ENCODE data around the gene KRT71. TPM values are rescaled to one million over a fixed set of nuclear protein-coding genes. Genes with fewer than 3 reads are reported as not detected.

KRT71 gene
- total RNA-seq, 1 donor from 2014 or later = not detected

DNA sequence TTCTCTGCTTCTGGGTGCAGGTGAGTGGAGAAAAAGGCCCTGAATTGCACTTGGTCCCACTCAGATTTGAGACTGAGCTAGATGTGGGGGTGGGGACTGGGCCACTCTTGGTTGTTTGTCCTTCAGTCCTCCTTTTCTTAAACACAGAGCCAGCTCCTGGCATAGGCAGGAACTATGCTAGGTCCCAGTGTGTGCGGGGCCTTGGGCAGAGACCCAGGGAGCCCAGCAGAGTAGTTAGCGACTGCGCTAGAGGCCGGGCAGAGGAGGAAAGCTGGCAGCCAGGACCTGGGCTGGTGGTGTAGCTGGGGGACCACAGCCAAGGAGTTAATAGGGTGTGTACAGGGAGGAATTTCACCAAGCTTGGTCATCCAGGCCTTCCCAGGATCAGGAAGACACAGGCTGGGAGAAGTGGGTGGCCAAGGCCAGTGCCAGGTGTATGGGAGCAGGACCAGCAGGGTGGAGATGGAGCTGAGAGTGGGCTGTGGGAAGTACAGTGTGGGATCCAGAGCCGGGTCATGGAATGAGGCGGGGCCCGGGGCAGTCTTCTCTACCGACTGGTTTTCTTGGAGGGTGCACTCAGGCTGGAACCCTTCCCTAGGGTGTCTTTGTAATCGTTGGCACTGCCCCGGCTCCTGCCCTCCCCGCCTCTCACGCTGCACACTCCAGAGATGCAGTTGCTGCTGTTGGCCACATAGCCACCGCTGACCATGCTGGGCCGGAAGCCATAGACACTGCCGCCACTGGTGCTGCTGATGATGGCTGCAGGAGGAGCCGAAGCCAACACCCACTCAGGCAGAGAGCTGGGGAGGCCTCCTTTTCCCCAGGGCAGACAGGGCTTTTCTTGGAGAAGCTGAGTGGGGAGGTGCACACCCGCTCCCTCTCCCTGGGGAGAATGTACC is 8.7 kb downstream of the KRT71 start:
- no peak for DNase-seq (ENCODE audit: low spot score)
- intact Hi-C loops (cut with micrococcal nuclease) = no loop called here
- no peak overlapping the region for H3K4me3 Mint-ChIP-seq (ENCODE audit: low read depth)
- H3K27ac Mint-ChIP-seq = no peak overlapping the region
- no peaks in the 10 kb centered on the region for H3K27me3 Mint-ChIP-seq (ENCODE audit: low read depth)
- no peaks in the 10 kb centered on the region for H3K36me3 Mint-ChIP-seq (ENCODE audit: low read depth)
- peaks cover 10% of the 10 kb centered on the region for H3K4me1 Mint-ChIP-seq (ENCODE audit: low read depth)
- H3K9me3 Mint-ChIP-seq = no peaks in the 10 kb centered on the region

DNA sequence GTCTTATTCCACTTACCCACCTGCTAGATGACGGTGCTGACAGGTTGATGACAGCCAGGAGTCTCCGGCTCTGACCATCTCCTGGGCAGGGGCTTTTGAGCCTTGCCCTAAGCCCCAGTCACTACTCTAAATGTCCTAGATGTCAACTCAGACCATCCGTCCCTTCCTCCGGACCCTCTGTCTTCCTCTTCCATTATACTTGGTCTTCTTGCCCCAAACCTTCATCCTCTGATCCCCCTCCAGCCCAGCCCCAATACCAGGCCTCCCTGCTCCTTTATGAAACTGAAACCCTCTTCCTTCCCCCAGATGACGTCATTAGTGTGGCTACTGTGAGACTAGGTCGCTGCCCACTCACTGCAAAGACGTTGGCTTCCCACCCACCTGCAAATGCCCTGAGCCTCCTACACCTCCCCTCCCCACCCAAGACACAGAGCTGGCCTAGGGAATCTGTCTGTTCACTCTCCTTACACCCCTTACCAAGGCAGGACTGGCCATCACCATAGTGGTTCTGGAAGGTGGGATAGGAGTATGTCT is 10.1 kb downstream of the KRT71 start:
- intact Hi-C loops (cut with micrococcal nuclease) = no loop called here

DNA sequence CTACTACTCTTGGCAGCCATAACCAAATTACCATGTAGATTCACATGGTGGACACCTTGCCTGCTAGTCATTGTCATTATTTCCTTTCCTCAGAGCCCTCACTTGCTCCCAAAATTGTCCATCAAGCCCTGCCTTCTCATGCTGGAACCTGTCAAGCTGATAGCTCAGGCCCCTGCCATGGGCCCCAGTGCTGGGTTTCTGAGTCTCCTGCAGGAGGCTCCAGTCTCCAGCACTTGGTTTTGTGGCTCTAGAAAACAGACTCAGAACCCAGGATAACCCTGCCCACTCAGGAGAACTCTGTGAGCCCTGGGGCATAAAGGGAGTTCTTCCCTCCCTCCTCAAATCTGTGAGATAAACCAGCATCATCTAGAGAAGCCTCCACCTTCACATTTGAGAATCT is 10.8 kb downstream of the KRT71 start:
- Mint-ChIP-seq H3K36me3 (ENCODE audit: low read depth) (no peaks in the 10 kb centered on the region), H3K4me1 (ENCODE audit: low read depth) (peaks cover 10% of the 10 kb centered on the region), H3K4me3 (ENCODE audit: low read depth) (no peak overlapping the region), H3K9me3 (no peaks in the 10 kb centered on the region), H3K27me3 (ENCODE audit: low read depth) (peaks cover 4% of the 10 kb centered on the region), H3K27ac (no peak overlapping the region)
- no peak for DNase-seq (ENCODE audit: low spot score)
- intact Hi-C loops (cut with micrococcal nuclease) = no loop called here

More for the DNA sequence above, 10.1 kb downstream of the KRT71 start:
- peaks cover 4% of the 10 kb centered on the region for H3K27me3 Mint-ChIP-seq (ENCODE audit: low read depth)
- H3K36me3 Mint-ChIP-seq (ENCODE audit: low read depth) = no peaks in the 10 kb centered on the region
- DNase-seq (ENCODE audit: low spot score) = no peak
- H3K27ac Mint-ChIP-seq = no peak overlapping the region
- no peak overlapping the region for H3K4me3 Mint-ChIP-seq (ENCODE audit: low read depth)
- H3K4me1 Mint-ChIP-seq (ENCODE audit: low read depth) = peaks cover 10% of the 10 kb centered on the region
- H3K9me3 Mint-ChIP-seq = no peaks in the 10 kb centered on the region

DNA sequence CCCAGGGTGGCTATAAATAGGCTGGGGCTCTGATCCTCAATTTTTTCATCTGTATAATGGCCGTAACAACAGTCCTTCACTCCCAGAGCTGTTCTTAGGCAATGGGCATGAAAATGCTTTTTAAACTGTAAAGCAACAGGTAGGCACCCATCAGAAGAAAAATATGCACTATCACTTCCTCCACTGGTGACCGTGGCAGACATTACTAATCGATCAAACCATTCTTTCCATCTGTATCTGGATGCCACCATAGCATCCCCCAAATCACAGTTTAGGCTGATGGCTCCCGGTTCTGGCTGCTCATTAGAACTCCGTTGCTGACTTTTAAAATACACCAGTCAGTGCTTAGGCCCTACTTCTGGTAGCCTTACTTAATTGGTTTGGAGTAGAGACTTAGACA is 11.2 kb downstream of the KRT71 start:
- intact Hi-C loops (cut with micrococcal nuclease) = no loop called here
- H3K4me3 Mint-ChIP-seq (ENCODE audit: low read depth) = no peak overlapping the region
- peaks cover 10% of the 10 kb centered on the region for H3K4me1 Mint-ChIP-seq (ENCODE audit: low read depth)
- peaks cover 4% of the 10 kb centered on the region for H3K27me3 Mint-ChIP-seq (ENCODE audit: low read depth)
- no peaks in the 10 kb centered on the region for H3K9me3 Mint-ChIP-seq
- H3K27ac Mint-ChIP-seq = no peak overlapping the region
- no peak for DNase-seq (ENCODE audit: low spot score)
- H3K36me3 Mint-ChIP-seq (ENCODE audit: low read depth) = no peaks in the 10 kb centered on the region

DNA sequence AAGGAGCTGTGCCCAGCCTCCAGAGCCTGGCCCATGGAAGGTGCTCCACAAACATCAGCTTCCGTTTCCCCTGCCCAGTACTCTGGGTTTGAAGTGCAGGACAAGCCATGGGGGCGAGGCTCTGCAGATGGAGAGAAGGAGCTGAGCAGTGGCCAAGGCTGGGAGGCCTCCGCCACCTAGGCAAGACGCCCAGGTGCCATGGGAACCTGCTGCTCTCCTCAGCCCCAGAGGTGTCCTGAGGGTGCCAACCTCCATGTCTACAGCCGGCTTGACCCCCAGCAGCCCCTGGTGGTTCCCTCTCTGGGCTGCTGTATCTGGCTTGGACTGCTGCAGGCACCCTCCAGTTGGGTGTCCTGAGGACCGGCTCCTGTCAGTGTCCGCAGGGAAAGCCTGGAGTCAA is 12.4 kb downstream of the KRT71 start:
- H3K36me3 Mint-ChIP-seq (ENCODE audit: low read depth) = no peaks in the 10 kb centered on the region
- intact Hi-C loops (cut with micrococcal nuclease) = no loop called here
- no peak overlapping the region for H3K4me3 Mint-ChIP-seq (ENCODE audit: low read depth)
- no peak for DNase-seq (ENCODE audit: low spot score)
- H3K27ac Mint-ChIP-seq = no peak overlapping the region
- no peaks in the 10 kb centered on the region for H3K9me3 Mint-ChIP-seq
- H3K4me1 Mint-ChIP-seq (ENCODE audit: low read depth) = peaks cover 10% of the 10 kb centered on the region
- peaks cover 4% of the 10 kb centered on the region for H3K27me3 Mint-ChIP-seq (ENCODE audit: low read depth)

DNA sequence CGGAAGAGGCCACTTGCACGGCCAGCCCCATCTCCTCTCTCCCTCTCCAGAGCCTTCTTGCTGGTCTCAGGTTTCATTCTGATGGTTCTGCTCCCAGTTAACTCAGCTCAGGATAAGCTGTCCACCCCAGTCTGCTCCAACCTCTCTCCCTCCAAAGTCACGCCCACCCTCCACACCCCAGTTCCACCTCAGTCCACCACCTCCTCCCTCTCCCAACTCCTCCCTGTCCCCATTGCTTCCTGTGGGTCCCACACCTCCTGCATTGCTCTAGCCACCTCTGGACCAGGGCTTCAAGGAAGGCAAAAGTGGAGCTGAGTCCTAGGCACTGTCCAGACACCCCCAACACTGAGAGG is 13.1 kb downstream of the KRT71 start:
- Mint-ChIP-seq H3K27me3 (ENCODE audit: low read depth) (peaks cover 4% of the 10 kb centered on the region), H3K4me1 (ENCODE audit: low read depth) (peaks cover 10% of the 10 kb centered on the region), H3K4me3 (ENCODE audit: low read depth) (no peak overlapping the region), H3K36me3 (ENCODE audit: low read depth) (no peaks in the 10 kb centered on the region), H3K27ac (no peak overlapping the region), H3K9me3 (no peaks in the 10 kb centered on the region)
- intact Hi-C loops (cut with micrococcal nuclease) = no loop called here
- no peak for DNase-seq (ENCODE audit: low spot score)

DNA sequence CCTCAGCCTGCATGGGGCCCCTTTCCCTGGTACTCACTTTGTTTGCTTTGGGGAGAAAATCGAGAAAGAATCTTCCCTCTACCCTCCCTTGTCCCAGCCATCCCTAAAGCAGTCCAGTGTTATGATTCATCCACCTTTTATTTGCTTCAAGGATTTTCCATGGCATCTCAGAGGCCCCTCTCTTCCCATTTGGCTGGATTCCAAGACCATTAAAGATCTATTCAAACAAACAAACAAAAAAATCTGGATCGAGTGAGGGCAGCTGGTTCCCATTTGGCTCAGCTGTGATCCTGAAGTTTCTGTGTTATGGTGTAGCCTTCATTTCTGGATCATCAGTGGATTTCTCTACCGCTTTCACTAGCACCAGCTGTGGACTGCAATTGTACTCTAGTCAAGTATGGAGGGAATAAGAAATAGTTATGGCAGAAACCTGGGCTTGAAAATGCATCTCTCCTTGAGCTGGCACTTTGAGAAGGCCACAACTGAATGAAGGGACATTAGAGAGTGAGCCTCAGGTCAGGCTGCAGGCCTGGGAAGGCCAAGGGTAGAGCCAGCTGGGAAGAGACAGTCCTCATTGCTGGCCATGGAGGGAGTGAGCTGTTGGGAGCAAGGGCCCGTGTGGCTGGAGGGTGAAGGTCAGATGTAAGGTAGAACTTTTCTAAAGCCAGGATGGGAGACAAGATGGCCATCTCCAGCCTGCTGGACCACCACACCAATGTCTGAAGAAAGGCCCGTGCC is 13.7 kb downstream of the KRT71 start:
- DNase-seq (ENCODE audit: low spot score) = no peak
- intact Hi-C loops (cut with micrococcal nuclease) = no loop called here
- Mint-ChIP-seq H3K4me1 (ENCODE audit: low read depth) (peaks cover 10% of the 10 kb centered on the region), H3K4me3 (ENCODE audit: low read depth) (no peak overlapping the region), H3K36me3 (ENCODE audit: low read depth) (no peaks in the 10 kb centered on the region), H3K9me3 (no peaks in the 10 kb centered on the region), H3K27ac (no peak overlapping the region), H3K27me3 (ENCODE audit: low read depth) (peaks cover 4% of the 10 kb centered on the region)

DNA sequence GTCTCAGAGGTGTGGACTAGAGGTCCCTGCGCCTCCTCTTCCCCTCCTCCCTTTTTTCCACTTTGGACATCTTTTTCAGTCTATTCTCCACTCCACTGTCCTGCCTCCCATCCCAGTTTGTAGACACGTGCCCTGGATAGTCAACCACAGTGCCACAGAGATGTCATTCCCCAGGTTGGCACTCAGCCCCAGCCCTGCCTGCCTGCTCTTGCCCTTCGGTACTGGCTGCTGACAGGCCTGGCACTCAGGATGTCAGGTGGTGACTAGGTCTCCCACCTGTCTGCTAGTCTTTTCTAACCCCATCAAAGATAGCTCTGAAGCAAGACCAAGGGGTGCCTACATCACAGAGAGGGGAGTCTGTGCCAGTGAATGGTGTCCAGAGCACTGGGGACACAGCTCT is 15.8 kb downstream of the KRT71 start:
- H3K27me3 Mint-ChIP-seq (ENCODE audit: low read depth) = peaks cover 4% of the 10 kb centered on the region
- no peaks in the 10 kb centered on the region for H3K36me3 Mint-ChIP-seq (ENCODE audit: low read depth)
- DNase-seq (ENCODE audit: low spot score) = no peak
- no peaks in the 10 kb centered on the region for H3K9me3 Mint-ChIP-seq
- H3K4me1 Mint-ChIP-seq (ENCODE audit: low read depth) = no peaks in the 10 kb centered on the region
- H3K27ac Mint-ChIP-seq = no peak overlapping the region
- no peak overlapping the region for H3K4me3 Mint-ChIP-seq (ENCODE audit: low read depth)
- intact Hi-C loops (cut with micrococcal nuclease) = no loop called here

DNA sequence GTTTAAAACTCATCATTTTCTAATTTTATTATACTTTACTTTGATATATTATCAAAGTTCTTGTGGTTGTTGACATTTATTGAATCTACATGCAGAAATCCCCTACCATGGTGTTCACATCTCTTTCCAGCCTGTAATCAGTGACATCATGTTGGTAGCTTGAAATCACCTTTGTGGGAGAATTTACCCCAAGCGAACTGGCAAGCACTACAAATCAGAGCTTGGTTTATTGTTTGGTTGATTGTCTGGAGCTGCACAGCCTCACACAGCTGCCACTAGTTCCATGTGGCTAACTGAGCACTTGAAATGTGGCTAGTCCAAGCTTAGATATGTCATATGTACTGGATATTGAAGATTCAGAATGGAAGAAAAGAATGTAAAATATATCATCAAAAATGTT is 17.4 kb downstream of the KRT71 start:
- Mint-ChIP-seq H3K4me1 (ENCODE audit: low read depth) (no peaks in the 10 kb centered on the region), H3K27ac (no peak overlapping the region), H3K4me3 (ENCODE audit: low read depth) (no peak overlapping the region), H3K36me3 (ENCODE audit: low read depth) (no peaks in the 10 kb centered on the region), H3K27me3 (ENCODE audit: low read depth) (peaks cover 4% of the 10 kb centered on the region), H3K9me3 (no peaks in the 10 kb centered on the region)
- intact Hi-C loops (cut with micrococcal nuclease) = no loop called here
- no peak for DNase-seq (ENCODE audit: low spot score)

DNA sequence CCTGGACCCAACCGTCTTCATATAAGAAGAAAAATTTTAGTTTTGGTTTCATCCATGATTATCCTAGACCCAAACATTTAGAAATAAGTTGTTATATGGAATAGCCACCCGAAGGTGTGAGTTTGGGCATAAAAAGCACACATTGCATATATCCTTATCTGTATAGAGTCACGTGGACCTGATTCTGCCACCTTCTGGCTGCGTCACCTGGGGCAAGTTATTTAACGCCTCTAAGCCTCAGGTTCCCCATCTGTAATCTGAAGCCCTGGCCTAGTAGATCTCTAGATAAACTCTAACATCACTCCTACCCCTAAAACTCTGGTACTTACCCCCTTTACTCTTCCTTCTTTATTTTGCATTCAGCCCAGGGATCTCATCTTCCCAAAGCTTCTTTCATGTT is 18.5 kb downstream of the KRT71 start:
- H3K36me3 Mint-ChIP-seq (ENCODE audit: low read depth) = no peaks in the 10 kb centered on the region
- no peak overlapping the region for H3K4me3 Mint-ChIP-seq (ENCODE audit: low read depth)
- DNase-seq (ENCODE audit: low spot score) = no peak
- H3K27me3 Mint-ChIP-seq (ENCODE audit: low read depth) = peaks cover 4% of the 10 kb centered on the region
- intact Hi-C loops (cut with micrococcal nuclease) = no loop called here
- no peaks in the 10 kb centered on the region for H3K9me3 Mint-ChIP-seq
- no peaks in the 10 kb centered on the region for H3K4me1 Mint-ChIP-seq (ENCODE audit: low read depth)
- H3K27ac Mint-ChIP-seq = no peak overlapping the region

DNA sequence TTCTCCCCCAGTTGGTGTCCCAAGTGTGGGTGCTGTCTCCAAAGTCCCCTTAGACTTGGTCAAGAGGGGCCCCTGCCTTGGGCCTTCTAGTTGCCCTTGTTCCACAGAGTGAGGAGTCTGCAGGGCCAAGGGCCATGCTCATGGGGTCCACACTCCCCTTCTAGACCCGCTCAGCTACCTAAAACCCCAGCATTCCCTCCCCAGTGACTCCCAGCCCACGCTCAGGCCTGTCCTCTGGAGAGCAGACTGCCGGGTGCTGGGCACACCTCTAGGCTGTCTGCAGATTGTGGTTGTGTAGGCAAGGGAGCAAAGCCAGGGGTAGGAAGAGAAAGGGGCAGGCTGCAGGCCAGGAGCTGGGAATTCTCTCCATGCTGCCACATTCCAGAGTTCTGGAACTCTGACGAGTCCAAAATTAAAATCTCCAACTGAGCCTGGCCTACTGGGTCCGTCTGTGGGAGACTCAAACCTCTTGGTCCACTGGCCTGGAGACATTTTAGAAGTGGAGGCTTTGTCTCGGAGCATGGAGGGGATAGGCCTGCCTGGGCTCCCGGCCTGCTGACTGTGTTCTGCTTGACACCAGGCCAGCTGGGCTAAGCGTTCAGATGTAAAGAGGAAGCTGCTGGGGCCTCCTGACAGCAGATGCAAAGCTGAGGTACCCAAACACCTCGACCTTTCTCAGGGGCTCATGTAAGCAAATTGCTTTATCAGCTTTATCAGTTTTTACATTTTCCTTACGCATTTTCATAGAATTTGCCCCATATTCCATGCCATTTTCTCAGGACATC is 19.1 kb downstream of the KRT71 start:
- no peak overlapping the region for H3K4me3 Mint-ChIP-seq (ENCODE audit: low read depth)
- H3K27me3 Mint-ChIP-seq (ENCODE audit: low read depth) = peaks cover 4% of the 10 kb centered on the region
- H3K4me1 Mint-ChIP-seq (ENCODE audit: low read depth) = no peaks in the 10 kb centered on the region
- DNase-seq (ENCODE audit: low spot score) = no peak
- H3K9me3 Mint-ChIP-seq = no peaks in the 10 kb centered on the region
- H3K36me3 Mint-ChIP-seq (ENCODE audit: low read depth) = no peaks in the 10 kb centered on the region
- no peak overlapping the region for H3K27ac Mint-ChIP-seq
- intact Hi-C loops (cut with micrococcal nuclease) = no loop called here

DNA sequence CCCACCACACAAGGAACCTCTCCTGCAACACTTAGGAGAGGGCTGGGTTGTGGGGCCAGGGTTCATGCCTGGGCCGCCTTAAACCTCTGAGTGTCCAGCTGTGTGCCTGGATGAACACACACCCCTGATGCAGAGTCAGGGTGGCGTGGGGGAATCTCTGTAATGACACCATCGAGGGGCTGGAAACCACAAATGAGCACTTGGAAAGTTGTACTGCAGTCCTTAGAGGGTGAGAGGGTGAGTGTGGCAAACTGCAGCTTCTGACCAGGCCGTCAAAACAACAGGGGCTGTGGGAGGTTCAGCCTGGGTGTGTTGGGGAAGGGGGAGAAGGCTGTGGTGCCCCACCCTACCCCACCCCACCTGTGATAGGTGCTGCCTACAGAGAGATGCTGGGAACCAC is 20.3 kb downstream of the KRT71 start:
- intact Hi-C loops (cut with micrococcal nuclease) = no loop called here
- H3K9me3 Mint-ChIP-seq = no peaks in the 10 kb centered on the region
- H3K36me3 Mint-ChIP-seq (ENCODE audit: low read depth) = no peaks in the 10 kb centered on the region
- H3K4me1 Mint-ChIP-seq (ENCODE audit: low read depth) = no peaks in the 10 kb centered on the region
- no peak overlapping the region for H3K4me3 Mint-ChIP-seq (ENCODE audit: low read depth)
- DNase-seq (ENCODE audit: low spot score) = no peak
- no peaks in the 10 kb centered on the region for H3K27me3 Mint-ChIP-seq (ENCODE audit: low read depth)
- no peak overlapping the region for H3K27ac Mint-ChIP-seq
